PC-9 (cell line): ENCODE data around the gene PRKCH. TPM values are rescaled to one million over a fixed set of nuclear protein-coding genes. Genes with fewer than 3 reads are reported as not detected.

Source experiments
- BruUV-seq: library from RNA; stranded (reverse); fragments of 400-500 nt; replicated peaks from 2 replicates; lab custom pipeline; 2021; lab: Mats Ljungman, UMichigan
- CTCF ChIA-PET: fragments of 300-600 bp; sonication (Branson Sonifier 250); formaldehyde crosslinking; loops from one replicate; lab custom pipeline; 2022; ENCODE audit warnings: antibody characterized with exemption; lab: Charles Lee
- POLR2A ChIA-PET: fragments of 300-600 bp; sonication (Branson Sonifier 250); formaldehyde crosslinking; loops from one replicate; lab custom pipeline; 2022; ENCODE audit warnings: antibody characterized with exemption; ENCODE audit not compliant: unreplicated experiment; lab: Charles Lee
- DNase-seq, 2 experiments: peaks; one replicate each; pipeline versions ENCODE4 v3.0.0 to v3.0.0-alpha.2; 2015 to 2022; ENCODE audit warnings: mixed read lengths in 1 of 2
- H2AFZ ChIP-seq: fragments of 200-600 bp; sonication (generic); 2 replicates; pipeline ENCODE4 v1.8.1; 2017; ENCODE audit warnings: antibody characterized with exemption
- H3F3A ChIP-seq: fragments of 200-600 bp; sonication (generic); 2 replicates; pipeline ENCODE4 v1.8.1; 2017; ENCODE audit warnings: antibody characterized with exemption, mild to moderate bottlenecking, low read depth; ENCODE audit not compliant: insufficient read depth
- H3K27ac ChIP-seq: fragments of 200-600 bp; sonication (generic); 2 replicates; pipeline ENCODE4 v1.6.1; 2016; ENCODE audit warnings: mixed run types
- H3K27me3 ChIP-seq: fragments of 200-600 bp; sonication (generic); 2 replicates; pipeline ENCODE4 v1.6.1; 2016; ENCODE audit warnings: low read depth, mixed run types; ENCODE audit not compliant: insufficient read depth
- H3K36me3 ChIP-seq: fragments of 200-600 bp; sonication (generic); 2 replicates; pipeline ENCODE4 v1.6.1; 2016; ENCODE audit warnings: low read depth, mixed run types
- H3K4me1 ChIP-seq: fragments of 200-600 bp; sonication (generic); replicated peaks from 2 replicates; pipeline ENCODE4 v1.6.1; 2016; ENCODE audit warnings: mixed run types; ENCODE audit not compliant: insufficient read depth
- H3K4me2 ChIP-seq: fragments of 200-600 bp; sonication (generic); 2 replicates; pipeline ENCODE4 v1.6.1; 2017; ENCODE audit warnings: mixed run types
- H3K4me3 ChIP-seq: fragments of 200-600 bp; sonication (generic); 2 replicates; pipeline ENCODE4 v1.6.1; 2016; ENCODE audit warnings: mixed run types
- H3K79me2 ChIP-seq: fragments of 200-600 bp; sonication (generic); 2 replicates; pipeline ENCODE4 v1.6.1; 2017; ENCODE audit warnings: low read depth, mixed run types
- H3K9me2 ChIP-seq: fragments of 200-600 bp; sonication (generic); 2 replicates; pipeline ENCODE4 v1.8.1; 2017; ENCODE audit warnings: mild to moderate bottlenecking; ENCODE audit not compliant: insufficient read depth
- H3K9me3 ChIP-seq: fragments of 200-600 bp; sonication (generic); 2 replicates; pipeline ENCODE4 v1.8.1; 2016; ENCODE audit warnings: low read depth; ENCODE audit not compliant: insufficient read depth
- H4K20me1 ChIP-seq: fragments of 200-600 bp; sonication (generic); 2 replicates; pipeline ENCODE4 v1.8.1; 2017; ENCODE audit not compliant: insufficient read depth
- EZH2 ChIP-seq: fragments of 200-600 bp; sonication (generic); IDR thresholded peaks from 2 replicates; pipeline ENCODE4 v1.8.0; 2017; ENCODE audit warnings: antibody characterized with exemption, low read depth
- intact Hi-C: fragments of 100-400 bp; cut with micrococcal nuclease; formaldehyde crosslinking; loops from one replicate; pipeline ENCODE4 v1.10.0; 2022; ENCODE audit not compliant: unreplicated experiment
- total RNA-seq: library from RNA; stranded (reverse); gene quantifications from 2 replicates; pipeline ENCODE4 v1.2.3, GENCODE V29; 2021
- TF ChIP-seq, protein P1 (sequence below): fragments of 200-600 bp; sonication (generic); conservative IDR thresholded peaks from 2 replicates; pipeline ENCODE4 v1.6.1; 2017; ENCODE audit warnings: mixed run types, antibody characterized with exemption, mild to moderate bottlenecking, moderate library complexity

Gene PRKCH
- total RNA-seq, 1 experiment from 2014 or later, result 32.4 TPM

DNA sequence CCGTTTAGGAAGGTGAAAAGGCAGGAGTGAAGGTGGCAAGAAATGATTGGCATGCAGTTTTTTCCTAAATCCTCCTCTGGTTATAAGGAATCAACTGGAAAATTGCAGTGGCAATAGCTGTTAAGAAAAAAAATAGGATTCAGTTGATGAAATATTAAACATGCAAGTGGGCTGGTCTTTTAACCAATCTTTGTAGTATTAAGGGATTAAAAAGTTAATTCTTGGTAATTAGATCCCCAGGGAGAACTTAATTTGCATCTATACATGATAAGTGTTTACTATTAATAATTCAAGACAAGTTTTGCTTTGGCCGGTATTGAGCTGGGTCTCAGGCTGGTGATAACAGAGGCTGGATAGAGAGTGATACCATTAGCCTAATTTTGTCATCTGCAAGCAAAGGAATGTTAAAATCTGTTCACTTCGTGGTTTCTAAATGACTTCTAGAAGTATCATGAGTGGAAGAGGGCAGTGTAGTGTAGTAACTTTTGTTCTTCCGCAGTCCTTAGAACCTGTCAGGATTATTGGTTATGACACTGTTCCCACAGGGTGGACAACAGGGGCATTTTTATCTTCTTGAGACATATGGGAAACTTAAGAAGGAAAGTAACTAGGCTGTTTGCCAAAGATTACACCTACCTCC lies 118.5 kb downstream of the PRKCH start:
- intact Hi-C loops, result loop anchor here (1.0 kb wide), 6 partner anchors 9 to 119 kb away; partner anchors contain the start of gene PRKCH
- H2AFZ ChIP-seq, result 0 out of 2 replicates have a peak overlapping the region, but pooled peaks have one; percentile 13
- ChIA-PET CTCF (interaction anchor here (0.5 to 1.0 kb wide), 3 partner anchors 136 to 158 kb away, joined by 3 to 6 read pairs (median 3); no protein-coding TSS in a partner anchor), POLR2A (interaction anchor here (0.5 to 0.6 kb wide), 2 partner anchors 156 to 176 kb away, joined by 3 read pairs; no protein-coding TSS in a partner anchor)
- H3K4me1 ChIP-seq, result peaks cover 37% of the 10 kb centered on the region
- no peak for TF ChIP-seq EZH2
- TF ChIP-seq, protein P1, sequence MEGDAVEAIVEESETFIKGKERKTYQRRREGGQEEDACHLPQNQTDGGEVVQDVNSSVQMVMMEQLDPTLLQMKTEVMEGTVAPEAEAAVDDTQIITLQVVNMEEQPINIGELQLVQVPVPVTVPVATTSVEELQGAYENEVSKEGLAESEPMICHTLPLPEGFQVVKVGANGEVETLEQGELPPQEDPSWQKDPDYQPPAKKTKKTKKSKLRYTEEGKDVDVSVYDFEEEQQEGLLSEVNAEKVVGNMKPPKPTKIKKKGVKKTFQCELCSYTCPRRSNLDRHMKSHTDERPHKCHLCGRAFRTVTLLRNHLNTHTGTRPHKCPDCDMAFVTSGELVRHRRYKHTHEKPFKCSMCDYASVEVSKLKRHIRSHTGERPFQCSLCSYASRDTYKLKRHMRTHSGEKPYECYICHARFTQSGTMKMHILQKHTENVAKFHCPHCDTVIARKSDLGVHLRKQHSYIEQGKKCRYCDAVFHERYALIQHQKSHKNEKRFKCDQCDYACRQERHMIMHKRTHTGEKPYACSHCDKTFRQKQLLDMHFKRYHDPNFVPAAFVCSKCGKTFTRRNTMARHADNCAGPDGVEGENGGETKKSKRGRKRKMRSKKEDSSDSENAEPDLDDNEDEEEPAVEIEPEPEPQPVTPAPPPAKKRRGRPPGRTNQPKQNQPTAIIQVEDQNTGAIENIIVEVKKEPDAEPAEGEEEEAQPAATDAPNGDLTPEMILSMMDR, result no peak
- H3K79me2 ChIP-seq, result peaks cover 68% of the 10 kb centered on the region
- no peak for DNase-seq
- no TSS peak for BruUV-seq
- H3K9me2 ChIP-seq, result no peaks in the 10 kb centered on the region
- H3K27ac ChIP-seq, result peak overlapping the region; percentile 93
- peaks cover 11% of the 10 kb centered on the region; the same call in 1 of the 2 replicates for H3K36me3 ChIP-seq
- peaks cover 30% of the 10 kb centered on the region for H3F3A ChIP-seq
- peak overlapping the region; percentile 74 for H3K4me2 ChIP-seq
- no peaks in the 10 kb centered on the region for H4K20me1 ChIP-seq
- no peaks in the 10 kb centered on the region for H3K9me3 ChIP-seq
- no peaks in the 10 kb centered on the region for H3K27me3 ChIP-seq
- H3K4me3 ChIP-seq, result peak overlapping the region; percentile 50

DNA sequence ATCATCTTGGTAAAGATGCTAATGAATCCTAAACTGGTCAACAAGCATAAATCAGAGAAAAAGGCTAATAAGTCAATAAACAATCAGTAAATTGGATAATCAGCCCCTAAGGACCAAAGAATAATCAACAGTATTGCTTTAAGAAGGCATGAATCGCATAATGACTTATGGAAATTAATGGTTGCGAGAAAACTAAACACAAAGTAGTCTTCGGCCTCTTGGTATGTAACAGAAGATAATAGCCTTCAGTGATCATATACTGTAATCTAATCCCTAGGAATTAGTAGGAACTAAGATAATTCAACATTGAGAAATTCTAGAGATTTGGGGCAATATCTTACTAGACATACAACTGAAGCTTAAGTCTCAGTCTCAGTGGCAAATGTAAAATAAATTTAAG lies 122.1 kb downstream of the PRKCH start:
- TF ChIP-seq, protein P1, result no peak
- no peak for TF ChIP-seq EZH2
- peaks cover 41% of the 10 kb centered on the region for H3K79me2 ChIP-seq
- H3K4me1 ChIP-seq, result peaks cover 20% of the 10 kb centered on the region
- no peak overlapping the region for H3K4me2 ChIP-seq
- H3K4me3 ChIP-seq, result no peak overlapping the region
- H3K27ac ChIP-seq, result 0 out of 2 replicates have a peak overlapping the region, but pooled peaks have one; percentile 1
- H3K9me2 ChIP-seq, result no peaks in the 10 kb centered on the region
- no peak overlapping the region for H2AFZ ChIP-seq
- ChIA-PET CTCF (no interaction called here), POLR2A (no interaction called here)
- H3K36me3 ChIP-seq, result peaks cover 11% of the 10 kb centered on the region; the same call in 1 of the 2 replicates
- H3F3A ChIP-seq, result peaks cover 19% of the 10 kb centered on the region
- H3K9me3 ChIP-seq, result no peaks in the 10 kb centered on the region
- H3K27me3 ChIP-seq, result no peaks in the 10 kb centered on the region
- intact Hi-C loops, result no loop called here
- BruUV-seq, result no TSS peak
- DNase-seq, result no peak
- no peaks in the 10 kb centered on the region for H4K20me1 ChIP-seq

DNA sequence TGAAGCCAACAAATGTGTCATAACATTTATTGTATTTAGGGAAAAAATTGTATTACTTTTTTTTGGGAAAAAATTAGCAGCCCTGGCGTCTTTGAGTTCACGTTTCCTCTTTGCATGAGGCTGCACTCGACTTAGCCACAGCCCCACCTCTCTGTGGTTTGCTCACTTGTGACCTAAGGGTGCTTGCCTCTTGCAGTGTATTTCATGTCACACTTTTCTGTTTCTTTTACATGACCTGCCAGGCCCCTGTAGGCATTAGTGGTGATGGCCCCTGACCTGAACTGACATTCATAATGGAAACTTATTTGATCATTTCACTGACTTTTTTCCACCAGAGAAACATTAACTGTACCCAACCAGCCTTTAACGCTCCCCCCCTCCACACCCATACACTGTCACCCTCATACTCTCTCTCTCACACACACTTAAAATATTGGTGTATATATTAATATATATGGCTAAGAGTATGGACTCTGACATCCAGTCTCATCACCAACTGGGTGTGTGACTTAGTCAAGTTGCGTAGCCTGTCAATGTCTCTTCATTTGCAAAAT lies 122.9 kb downstream of the PRKCH start:
- H3K9me2 ChIP-seq, result no peaks in the 10 kb centered on the region
- H3K9me3 ChIP-seq, result no peaks in the 10 kb centered on the region

More for the DNA sequence above, 122.9 kb downstream of the PRKCH start:
- Histone ChIP-seq H3K27me3 (no peaks in the 10 kb centered on the region), H3K79me2 (peaks cover 41% of the 10 kb centered on the region), H3K4me2 (no peak overlapping the region), H2AFZ (no peak overlapping the region), H3K4me3 (no peak overlapping the region), H3F3A (peaks cover 11% of the 10 kb centered on the region), H3K27ac (no peak overlapping the region), H4K20me1 (no peaks in the 10 kb centered on the region), H3K36me3 (peaks cover 11% of the 10 kb centered on the region; the same call in 1 of the 2 replicates), H3K4me1 (peaks cover 13% of the 10 kb centered on the region)
- CTCF ChIA-PET, result no interaction called here
- intact Hi-C loops, result no loop called here
- no peak for DNase-seq
- no peak for TF ChIP-seq EZH2
- TF ChIP-seq, protein P1, result no peak
- POLR2A ChIA-PET, result no interaction called here
- BruUV-seq, result no TSS peak
